ENCODE results near the gene CARD19.

GRCh38 chr9:93151097-93151784, 55.2 kb downstream of the CARD19 start:
- TF ChIP-seq CTCF (tag by site-specific recombination; IDR thresholded peaks at IDR 0.05): no peak
- TF ChIP-seq ZNF138 (tag by site-specific recombination; IDR thresholded peaks at IDR 0.05; ENCODE audit: borderline replicate concordance): no peak
- no peak for TF ChIP-seq REST (tag by site-specific recombination; IDR thresholded peaks at IDR 0.05)
- TF ChIP-seq ZBTB17 (tag by site-specific recombination; IDR thresholded peaks at IDR 0.05): no peak
- TF ChIP-seq ZBTB10 (tag by site-specific recombination; IDR thresholded peaks at IDR 0.05): no peak
- TF ChIP-seq ZNF324 (tag by site-specific recombination; IDR thresholded peaks at IDR 0.05): no peak
- no peak for TF ChIP-seq ZNF239 (tag by site-specific recombination; IDR thresholded peaks at IDR 0.05)
- TF ChIP-seq TSHZ1 (tag by site-specific recombination; IDR thresholded peaks at IDR 0.05; ENCODE audit: borderline replicate concordance): no peak
- TF ChIP-seq ZBTB8A (tag by site-specific recombination; IDR thresholded peaks at IDR 0.05): no peak
- TF ChIP-seq GLIS2 (tag by site-specific recombination; IDR thresholded peaks at IDR 0.05): no peak
- no peak for TF ChIP-seq ZNF416 (tag by site-specific recombination; IDR thresholded peaks at IDR 0.05)

All from HEK293 (cell line).